ENCODE data around the gene TAS1R3. TPM values are rescaled to one million over a fixed set of nuclear protein-coding genes. Genes with fewer than 3 reads are reported as not detected.

Gene TAS1R3
- total RNA-seq, 1 donor from 2014 or later: 0.97 TPM

DNA sequence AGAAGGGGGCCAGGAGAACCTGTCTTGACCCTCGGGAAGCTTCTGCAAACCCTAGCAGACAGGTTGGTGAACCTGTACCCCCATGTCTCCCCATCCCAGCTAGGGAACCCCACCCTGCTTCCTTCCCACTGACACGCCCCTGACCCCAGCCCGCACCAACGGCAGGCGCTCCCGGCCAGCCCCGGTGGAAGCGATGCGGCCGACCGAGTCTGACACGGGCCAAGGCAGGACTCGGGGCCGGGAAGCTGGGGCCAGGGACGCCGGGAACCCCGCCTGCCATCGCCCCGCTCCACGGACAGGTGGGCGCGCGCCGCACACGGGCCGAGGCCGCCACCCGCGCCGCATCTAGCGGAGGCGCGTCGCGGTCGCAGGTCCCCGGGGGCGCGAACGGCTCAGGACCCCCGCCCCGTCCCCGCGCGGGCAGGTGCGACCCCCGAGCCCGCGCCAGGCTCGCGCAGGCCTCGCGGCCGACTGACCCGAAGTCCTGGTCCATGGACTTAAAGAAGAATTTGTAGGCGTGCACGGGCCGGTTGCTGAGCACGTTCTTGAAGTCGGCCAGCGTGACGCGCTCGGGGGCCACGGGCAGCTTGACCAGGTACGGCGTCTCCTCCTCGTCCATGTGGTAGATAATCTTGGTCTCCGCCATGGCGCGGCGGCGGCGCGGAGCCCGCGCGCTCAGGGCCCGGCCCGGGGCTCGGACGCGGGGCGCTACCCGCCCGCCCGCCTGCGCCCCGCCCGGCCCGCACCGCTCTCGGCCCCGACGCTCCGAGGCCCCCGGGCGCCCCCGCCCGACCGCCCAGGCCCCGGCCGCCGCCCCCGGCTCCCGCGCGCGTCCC, 17.6 kb downstream of the TAS1R3 start:
- peak overlapping the region; percentile 56 for H3K27ac Mint-ChIP-seq (ENCODE audit: unreplicated experiment)
- no peaks in the 10 kb centered on the region for H3K27me3 Mint-ChIP-seq (ENCODE audit: unreplicated experiment)
- DNase-seq (ENCODE audit: extremely low spot score, unreplicated experiment): no peak
- peak overlapping the region; percentile 80 for H3K4me3 Mint-ChIP-seq (ENCODE audit: unreplicated experiment)
- no peaks in the 10 kb centered on the region for H3K9me3 Mint-ChIP-seq (ENCODE audit: unreplicated experiment)
- peaks cover 7% of the 10 kb centered on the region for H3K36me3 Mint-ChIP-seq (ENCODE audit: unreplicated experiment)
- peaks cover 47% of the 10 kb centered on the region for H3K4me1 Mint-ChIP-seq (ENCODE audit: unreplicated experiment)
- TF ChIP-seq, protein P1, sequence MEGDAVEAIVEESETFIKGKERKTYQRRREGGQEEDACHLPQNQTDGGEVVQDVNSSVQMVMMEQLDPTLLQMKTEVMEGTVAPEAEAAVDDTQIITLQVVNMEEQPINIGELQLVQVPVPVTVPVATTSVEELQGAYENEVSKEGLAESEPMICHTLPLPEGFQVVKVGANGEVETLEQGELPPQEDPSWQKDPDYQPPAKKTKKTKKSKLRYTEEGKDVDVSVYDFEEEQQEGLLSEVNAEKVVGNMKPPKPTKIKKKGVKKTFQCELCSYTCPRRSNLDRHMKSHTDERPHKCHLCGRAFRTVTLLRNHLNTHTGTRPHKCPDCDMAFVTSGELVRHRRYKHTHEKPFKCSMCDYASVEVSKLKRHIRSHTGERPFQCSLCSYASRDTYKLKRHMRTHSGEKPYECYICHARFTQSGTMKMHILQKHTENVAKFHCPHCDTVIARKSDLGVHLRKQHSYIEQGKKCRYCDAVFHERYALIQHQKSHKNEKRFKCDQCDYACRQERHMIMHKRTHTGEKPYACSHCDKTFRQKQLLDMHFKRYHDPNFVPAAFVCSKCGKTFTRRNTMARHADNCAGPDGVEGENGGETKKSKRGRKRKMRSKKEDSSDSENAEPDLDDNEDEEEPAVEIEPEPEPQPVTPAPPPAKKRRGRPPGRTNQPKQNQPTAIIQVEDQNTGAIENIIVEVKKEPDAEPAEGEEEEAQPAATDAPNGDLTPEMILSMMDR (IDR thresholded peaks at IDR 0.05): no peak

DNA sequence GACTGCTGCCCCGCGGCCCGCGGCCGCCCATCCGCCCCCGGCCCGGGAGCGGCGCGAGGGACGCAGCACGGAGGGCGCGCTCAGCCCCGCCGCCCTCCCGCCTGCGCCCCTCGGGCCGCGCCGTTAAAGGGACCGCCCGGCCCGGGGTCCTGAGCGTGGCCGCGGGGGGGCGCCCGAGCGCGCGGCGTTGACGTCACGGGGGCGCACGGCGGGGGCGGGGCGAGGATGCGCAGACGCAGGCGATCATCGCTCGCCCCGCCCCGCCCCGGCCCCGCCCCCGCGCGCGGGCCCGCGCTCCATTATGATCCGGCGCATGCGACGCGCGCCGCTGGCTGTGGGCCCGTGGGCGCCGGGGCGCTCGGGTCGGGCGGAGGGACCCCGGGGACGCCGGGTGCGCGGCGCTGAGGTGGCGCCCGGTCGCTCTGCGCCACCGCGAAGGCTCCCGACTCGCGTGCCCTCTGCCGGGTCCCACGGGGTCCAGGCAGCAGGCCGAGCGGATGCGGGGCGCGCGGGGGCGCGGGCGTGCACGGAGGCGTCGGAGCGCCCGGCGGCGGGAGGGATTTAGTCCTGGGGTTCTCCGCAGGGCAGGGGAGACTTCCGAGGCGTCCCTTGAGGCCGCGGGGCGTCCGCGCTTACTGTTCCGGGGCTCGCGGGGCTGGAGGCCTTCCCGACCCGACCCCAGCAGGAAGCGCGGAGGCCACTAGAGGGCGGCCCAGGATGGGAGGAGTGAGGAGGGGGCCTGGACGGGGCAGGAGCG, 18.4 kb downstream of the TAS1R3 start, which contains the start of gene DVL1:
Gene DVL1, minus strand, starts transcription at position 163 of the 757 bp plus-strand sequence. CDS start 353 bp downstream, outside the sequence.
- Mint-ChIP-seq H3K27me3 (ENCODE audit: unreplicated experiment) (no peaks in the 10 kb centered on the region), H3K4me3 (ENCODE audit: unreplicated experiment) (peak within 1 kb of the TSS; percentile 80), H3K36me3 (ENCODE audit: unreplicated experiment) (peaks cover 9% of the 10 kb centered on the region), H3K4me1 (ENCODE audit: unreplicated experiment) (peaks cover 52% of the 10 kb centered on the region), H3K9me3 (ENCODE audit: unreplicated experiment) (no peaks in the 10 kb centered on the region), H3K27ac (ENCODE audit: unreplicated experiment) (peak within 1 kb of the TSS; percentile 56)
- TF ChIP-seq, protein P1 (IDR thresholded peaks at IDR 0.05): peak; percentile 62
- no peak for DNase-seq (ENCODE audit: extremely low spot score, unreplicated experiment)

DNA sequence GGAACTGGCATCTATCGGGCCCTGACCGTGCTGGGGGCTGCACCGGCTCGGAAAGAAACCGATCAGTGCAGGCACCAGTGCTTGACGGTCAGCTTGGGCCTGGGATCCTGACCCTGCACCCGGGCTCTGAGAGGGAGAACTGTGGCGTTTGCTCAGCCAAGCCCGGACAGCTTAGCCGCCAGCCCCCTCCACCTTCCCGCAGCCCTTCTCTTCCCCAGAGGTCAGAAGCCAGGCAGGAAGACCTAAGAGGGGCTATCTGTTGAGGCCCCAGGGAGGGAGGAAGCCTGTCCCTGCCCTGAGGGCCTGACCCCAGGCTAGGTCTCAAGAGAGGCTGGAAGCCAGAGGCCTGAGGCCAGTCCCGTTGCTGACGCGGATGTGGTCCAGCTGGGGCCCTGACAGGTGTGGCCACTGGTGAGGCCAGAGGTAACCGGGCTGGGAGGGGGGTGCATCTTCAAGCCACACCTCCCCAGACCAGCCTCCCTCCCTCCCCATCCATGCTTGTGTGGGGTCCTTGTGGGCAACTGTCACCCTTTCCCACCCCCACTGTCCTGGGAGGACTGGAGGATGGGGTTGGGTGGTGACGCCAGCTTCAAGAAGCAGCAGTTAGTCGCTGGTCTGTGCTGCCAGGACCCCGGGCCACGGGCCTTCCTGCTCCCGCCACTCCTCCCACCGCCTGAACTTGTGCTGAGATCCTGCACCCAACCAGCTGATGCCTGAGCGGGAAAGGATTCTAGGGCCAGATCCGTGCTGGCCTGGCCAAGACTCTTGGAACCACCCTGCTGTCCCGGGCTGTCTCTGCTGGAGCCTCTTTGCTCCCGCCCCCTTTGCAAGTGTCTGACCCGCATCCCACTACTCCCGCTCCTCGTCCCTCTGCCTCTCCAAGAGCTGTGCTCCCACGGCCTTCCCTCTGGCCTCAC, 20.7 kb downstream of the TAS1R3 start:
- Mint-ChIP-seq H3K9me3 (ENCODE audit: unreplicated experiment) (no peaks in the 10 kb centered on the region), H3K4me3 (ENCODE audit: unreplicated experiment) (peak overlapping the region; percentile 66), H3K4me1 (ENCODE audit: unreplicated experiment) (peaks cover 41% of the 10 kb centered on the region), H3K27me3 (ENCODE audit: unreplicated experiment) (no peaks in the 10 kb centered on the region), H3K27ac (ENCODE audit: unreplicated experiment) (peak overlapping the region; percentile 74), H3K36me3 (ENCODE audit: unreplicated experiment) (peaks cover 9% of the 10 kb centered on the region)
- no peak for DNase-seq (ENCODE audit: extremely low spot score, unreplicated experiment)
- TF ChIP-seq, protein P1 (IDR thresholded peaks at IDR 0.05): no peak

DNA sequence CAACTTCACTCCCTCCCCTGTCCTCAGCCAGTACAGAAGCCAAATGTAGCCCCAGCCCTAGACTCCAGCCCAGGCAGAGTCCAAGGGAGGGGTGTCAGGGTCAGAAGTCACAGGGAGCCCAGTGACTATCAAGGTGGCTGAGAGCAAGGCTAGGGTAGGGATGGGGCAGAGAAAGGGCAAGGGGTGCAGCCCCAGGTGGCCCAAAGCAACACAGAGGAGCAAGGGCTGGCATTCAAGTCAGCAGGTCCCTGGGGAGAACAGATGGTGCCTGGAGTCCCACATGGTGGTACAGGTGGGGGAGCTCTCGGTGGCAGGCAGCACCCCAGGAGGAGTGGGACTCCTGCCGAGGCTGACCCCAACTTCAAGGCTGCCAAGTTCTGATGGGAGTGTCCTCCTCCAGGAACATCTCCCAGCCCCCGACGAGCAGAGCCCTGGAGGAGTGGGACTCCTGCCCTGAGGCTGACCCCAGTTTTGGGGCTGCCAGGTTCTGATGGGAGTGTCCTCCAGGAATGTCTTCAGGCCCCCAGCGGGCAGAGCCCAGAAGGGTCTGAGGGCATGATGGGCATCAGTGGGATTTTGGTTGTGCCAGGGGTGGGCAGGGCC, 21.8 kb downstream of the TAS1R3 start:
- Mint-ChIP-seq H3K9me3 (ENCODE audit: unreplicated experiment) (no peaks in the 10 kb centered on the region), H3K36me3 (ENCODE audit: unreplicated experiment) (peaks cover 9% of the 10 kb centered on the region), H3K27me3 (ENCODE audit: unreplicated experiment) (no peaks in the 10 kb centered on the region), H3K4me1 (ENCODE audit: unreplicated experiment) (peaks cover 40% of the 10 kb centered on the region), H3K27ac (ENCODE audit: unreplicated experiment) (peak overlapping the region; percentile 74), H3K4me3 (ENCODE audit: unreplicated experiment) (peak overlapping the region; percentile 72)
- TF ChIP-seq, protein P1 (IDR thresholded peaks at IDR 0.05): no peak
- DNase-seq (ENCODE audit: extremely low spot score, unreplicated experiment): no peak

Measured in osteocyte (in vitro differentiated cells).